ENCODE results near the gene ATP2B2.

- TF ChIP-seq CTCF (IDR thresholded peaks at IDR 0.05) = no peak
- no peak for TF ChIP-seq EZH2 (IDR thresholded peaks at IDR 0.05; ENCODE audit: borderline replicate concordance, insufficient read depth, low read depth, low read length, poor library complexity, severe bottlenecking)
These were observed 21.6 kb downstream of the ATP2B2 start for GRCh38 chr3:10483686-10484345.

All from B cell (primary cell).